Measurements from ENCODE around the gene CFAP70.
"Not testable (repeated sequence)": the region's sequence is repeated elsewhere in the genome, so short reads cannot be mapped to it uniquely, and the experiment has no call there.

Gene CFAP70

GRCh38 chr10:73366381-73367298 is 8.0 kb upstream of the CFAP70 start:
- no peaks in the 10 kb centered on the region for H3K9me3 ChIP-seq (ENCODE audit: control insufficient read depth, insufficient read depth, low read length)
- peaks cover 7% of the 10 kb centered on the region for H3K36me3 ChIP-seq (ENCODE audit: insufficient read depth, low read length)
- no peak overlapping the region for H3K9ac ChIP-seq (ENCODE audit: low read depth, low read length)
- H3K4me1 ChIP-seq (ENCODE audit: insufficient read depth, low read length) = no peaks in the 10 kb centered on the region

GRCh38 chr10:73364964-73365363 is 6.3 kb upstream of the CFAP70 start:
- Histone ChIP-seq H3K4me1 (ENCODE audit: insufficient read depth, low read length) (no peaks in the 10 kb centered on the region), H3K9me3 (ENCODE audit: control insufficient read depth, insufficient read depth, low read length) (no peaks in the 10 kb centered on the region), H3K9ac (ENCODE audit: low read depth, low read length) (no peak overlapping the region), H3K36me3 (ENCODE audit: insufficient read depth, low read length) (peaks cover 7% of the 10 kb centered on the region)

- no peaks in the 10 kb centered on the region for H3K36me3 ChIP-seq (ENCODE audit: insufficient read depth, low read length)
- H3K9ac ChIP-seq (ENCODE audit: low read depth, low read length) = no peak overlapping the region; the same call in 1 of the 2 replicates
- no peaks in the 10 kb centered on the region for H3K9me3 ChIP-seq (ENCODE audit: control insufficient read depth, insufficient read depth, low read length)
- H3K4me1 ChIP-seq (ENCODE audit: insufficient read depth, low read length) = no peaks in the 10 kb centered on the region
These were observed 828 bp upstream of the CFAP70 start for GRCh38 chr10:73359492-73359891.

GRCh38 chr10:73357821-73358220 is 843 bp downstream of the CFAP70 start:
- H3K9me3 ChIP-seq (ENCODE audit: control insufficient read depth, insufficient read depth, low read length) = no peaks in the 10 kb centered on the region
- no peaks in the 10 kb centered on the region for H3K4me1 ChIP-seq (ENCODE audit: insufficient read depth, low read length)
- peak overlapping the region; percentile 94 for H3K9ac ChIP-seq (ENCODE audit: low read depth, low read length)
- no peaks in the 10 kb centered on the region for H3K36me3 ChIP-seq (ENCODE audit: insufficient read depth, low read length)

GRCh38 chr10:73357166-73357565 is 1.5 kb downstream of the CFAP70 start:
- H3K9ac ChIP-seq (ENCODE audit: low read depth, low read length) = no peak overlapping the region
- no peaks in the 10 kb centered on the region for H3K36me3 ChIP-seq (ENCODE audit: insufficient read depth, low read length)
- H3K9me3 ChIP-seq (ENCODE audit: control insufficient read depth, insufficient read depth, low read length) = no peaks in the 10 kb centered on the region
- H3K4me1 ChIP-seq (ENCODE audit: insufficient read depth, low read length) = no peaks in the 10 kb centered on the region

- H3K4me1 ChIP-seq (ENCODE audit: insufficient read depth, low read length) = no peaks in the 10 kb centered on the region
- H3K9me3 ChIP-seq (ENCODE audit: control insufficient read depth, insufficient read depth, low read length) = no peaks in the 10 kb centered on the region
- H3K36me3 ChIP-seq (ENCODE audit: insufficient read depth, low read length) = no peaks in the 10 kb centered on the region
- H3K9ac ChIP-seq (ENCODE audit: low read depth, low read length) = no peak overlapping the region
These were observed 14.4 kb downstream of the CFAP70 start for GRCh38 chr10:73344269-73344668.

GRCh38 chr10:73340121-73340520 is 18.5 kb downstream of the CFAP70 start:
- no peak overlapping the region for H3K9ac ChIP-seq (ENCODE audit: low read depth, low read length)
- no peaks in the 10 kb centered on the region for H3K9me3 ChIP-seq (ENCODE audit: control insufficient read depth, insufficient read depth, low read length)
- no peaks in the 10 kb centered on the region for H3K4me1 ChIP-seq (ENCODE audit: insufficient read depth, low read length)
- no peaks in the 10 kb centered on the region for H3K36me3 ChIP-seq (ENCODE audit: insufficient read depth, low read length)

GRCh38 chr10:73339436-73339835 is 19.2 kb downstream of the CFAP70 start:
- H3K4me1 ChIP-seq (ENCODE audit: insufficient read depth, low read length) = no peaks in the 10 kb centered on the region
- H3K9me3 ChIP-seq (ENCODE audit: control insufficient read depth, insufficient read depth, low read length) = no peaks in the 10 kb centered on the region
- H3K36me3 ChIP-seq (ENCODE audit: insufficient read depth, low read length) = no peaks in the 10 kb centered on the region
- H3K9ac ChIP-seq (ENCODE audit: low read depth, low read length) = no peak overlapping the region

- no peaks in the 10 kb centered on the region for H3K4me1 ChIP-seq (ENCODE audit: insufficient read depth, low read length)
- H3K9me3 ChIP-seq (ENCODE audit: control insufficient read depth, insufficient read depth, low read length) = no peaks in the 10 kb centered on the region
- H3K9ac ChIP-seq (ENCODE audit: low read depth, low read length) = no peak overlapping the region
- H3K36me3 ChIP-seq (ENCODE audit: insufficient read depth, low read length) = no peaks in the 10 kb centered on the region
These were observed 19.8 kb downstream of the CFAP70 start for GRCh38 chr10:73338801-73339368.

GRCh38 chr10:73333202-73333601 is 25.5 kb downstream of the CFAP70 start:
- H3K9ac ChIP-seq (ENCODE audit: low read depth, low read length) = no peak overlapping the region
- H3K4me1 ChIP-seq (ENCODE audit: insufficient read depth, low read length) = no peaks in the 10 kb centered on the region
- H3K9me3 ChIP-seq (ENCODE audit: control insufficient read depth, insufficient read depth, low read length) = no peaks in the 10 kb centered on the region
- no peaks in the 10 kb centered on the region for H3K36me3 ChIP-seq (ENCODE audit: insufficient read depth, low read length)

GRCh38 chr10:73332379-73332778 is 26.3 kb downstream of the CFAP70 start:
- Histone ChIP-seq H3K4me1 (ENCODE audit: insufficient read depth, low read length) (no peaks in the 10 kb centered on the region), H3K9ac (ENCODE audit: low read depth, low read length) (no peak overlapping the region), H3K9me3 (ENCODE audit: control insufficient read depth, insufficient read depth, low read length) (no peaks in the 10 kb centered on the region), H3K36me3 (ENCODE audit: insufficient read depth, low read length) (no peaks in the 10 kb centered on the region)

- H3K9ac ChIP-seq (ENCODE audit: low read depth, low read length); H3K9me3 ChIP-seq (ENCODE audit: control insufficient read depth, insufficient read depth, low read length); H3K36me3 ChIP-seq (ENCODE audit: insufficient read depth, low read length); H3K4me1 ChIP-seq (ENCODE audit: insufficient read depth, low read length): not testable (repeated sequence)
These were observed 30.1 kb downstream of the CFAP70 start for GRCh38 chr10:73328523-73328922.

- H3K9me3 ChIP-seq (ENCODE audit: control insufficient read depth, insufficient read depth, low read length); H3K9ac ChIP-seq (ENCODE audit: low read depth, low read length); H3K4me1 ChIP-seq (ENCODE audit: insufficient read depth, low read length); H3K36me3 ChIP-seq (ENCODE audit: insufficient read depth, low read length): not testable (repeated sequence)
These were observed 33.4 kb downstream of the CFAP70 start for GRCh38 chr10:73325290-73325689.

GRCh38 chr10:73323582-73323981 is 35.1 kb downstream of the CFAP70 start:
- H3K4me1 ChIP-seq (ENCODE audit: insufficient read depth, low read length); H3K9ac ChIP-seq (ENCODE audit: low read depth, low read length); H3K36me3 ChIP-seq (ENCODE audit: insufficient read depth, low read length): not testable (repeated sequence)
- H3K9me3 ChIP-seq (ENCODE audit: control insufficient read depth, insufficient read depth, low read length) = peaks cover 12% of the 10 kb centered on the region; the same call in 1 of the 2 replicates

- H3K9me3 ChIP-seq (ENCODE audit: control insufficient read depth, insufficient read depth, low read length) = no peaks in the 10 kb centered on the region; the same call in 1 of the 2 replicates
- no peaks in the 10 kb centered on the region for H3K4me1 ChIP-seq (ENCODE audit: insufficient read depth, low read length)
- H3K9ac ChIP-seq (ENCODE audit: low read depth, low read length) = no peak overlapping the region
- no peaks in the 10 kb centered on the region for H3K36me3 ChIP-seq (ENCODE audit: insufficient read depth, low read length)
These were observed 48.2 kb downstream of the CFAP70 start for GRCh38 chr10:73310475-73310874.

Measured in ES-I3 (cell line).